GM13976 (cell line): ENCODE results near the gene TEX44.

Experiments used
- DNase-seq: peaks from one replicate; pipeline ENCODE4 v3.0.0; 2012; ENCODE audit warnings: low spot score
- in situ Hi-C: fragments of 300-500 bp; cut with MboI; formaldehyde crosslinking; loops from one replicate; pipeline ENCODE4 v1.12.0; 2022; ENCODE audit warnings: low sequenced_read_pairs, mixed read lengths, inconsistent platforms; ENCODE audit not compliant: unreplicated experiment
- TF ChIP-seq, protein P1 (sequence below): IDR thresholded peaks from 2 replicates; pipeline ENCODE4 v1.5.1; 2012; ENCODE audit warnings: borderline replicate concordance, mild to moderate bottlenecking; ENCODE audit not compliant: insufficient read depth; ENCODE audit errors: extremely low read depth, missing control alignments, control extremely low read depth

The TEX44 gene

DNA sequence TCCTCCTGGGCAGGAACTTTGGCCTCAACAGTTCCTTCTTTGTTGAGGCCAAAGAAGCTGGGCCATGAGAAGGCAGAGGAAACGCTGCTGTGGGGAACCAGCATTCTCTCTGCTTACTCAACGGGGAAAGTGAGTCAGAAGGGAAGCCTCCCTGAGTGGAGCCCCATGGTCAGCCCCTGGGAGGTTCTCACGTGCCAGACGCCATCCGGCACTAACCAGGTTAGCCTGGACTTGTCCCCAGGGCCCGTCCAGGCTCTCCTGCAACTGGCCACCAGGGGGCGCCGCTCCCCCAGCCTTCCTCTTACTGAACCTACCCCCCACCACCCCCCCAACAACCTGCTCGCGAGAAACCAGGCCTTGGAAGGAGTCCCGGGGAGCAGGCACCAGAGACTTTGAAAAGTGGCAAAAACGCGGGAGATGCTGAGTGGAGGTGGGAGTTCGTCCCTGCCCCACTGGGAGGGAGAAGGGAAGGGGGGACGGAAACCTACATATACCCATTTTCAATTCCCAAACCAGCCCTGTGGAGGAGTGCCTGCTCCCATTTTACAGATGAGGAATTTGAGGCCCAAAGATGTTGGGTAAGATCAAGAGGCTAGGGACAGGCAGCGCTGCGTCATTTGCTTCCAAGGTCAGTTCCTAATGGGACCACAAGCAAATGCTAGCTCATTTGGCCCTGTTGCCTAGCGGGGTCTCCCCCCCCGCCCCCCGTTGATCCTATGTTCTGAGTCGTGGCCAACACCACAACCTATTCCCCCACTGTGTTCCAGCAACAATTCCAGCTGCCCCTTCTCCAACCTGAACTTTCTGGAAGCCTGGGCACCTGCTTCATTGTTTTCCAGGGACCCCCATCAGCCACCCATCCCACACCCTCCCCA is 20.0 kb downstream of the TEX44 start:
- in situ Hi-C loops: loop anchor here (10.0 kb wide), 2 partner anchors 62 to 92 kb away; partner anchors contain the start of gene PTMA
- peak; percentile 92 for DNase-seq
- TF ChIP-seq, protein P1, sequence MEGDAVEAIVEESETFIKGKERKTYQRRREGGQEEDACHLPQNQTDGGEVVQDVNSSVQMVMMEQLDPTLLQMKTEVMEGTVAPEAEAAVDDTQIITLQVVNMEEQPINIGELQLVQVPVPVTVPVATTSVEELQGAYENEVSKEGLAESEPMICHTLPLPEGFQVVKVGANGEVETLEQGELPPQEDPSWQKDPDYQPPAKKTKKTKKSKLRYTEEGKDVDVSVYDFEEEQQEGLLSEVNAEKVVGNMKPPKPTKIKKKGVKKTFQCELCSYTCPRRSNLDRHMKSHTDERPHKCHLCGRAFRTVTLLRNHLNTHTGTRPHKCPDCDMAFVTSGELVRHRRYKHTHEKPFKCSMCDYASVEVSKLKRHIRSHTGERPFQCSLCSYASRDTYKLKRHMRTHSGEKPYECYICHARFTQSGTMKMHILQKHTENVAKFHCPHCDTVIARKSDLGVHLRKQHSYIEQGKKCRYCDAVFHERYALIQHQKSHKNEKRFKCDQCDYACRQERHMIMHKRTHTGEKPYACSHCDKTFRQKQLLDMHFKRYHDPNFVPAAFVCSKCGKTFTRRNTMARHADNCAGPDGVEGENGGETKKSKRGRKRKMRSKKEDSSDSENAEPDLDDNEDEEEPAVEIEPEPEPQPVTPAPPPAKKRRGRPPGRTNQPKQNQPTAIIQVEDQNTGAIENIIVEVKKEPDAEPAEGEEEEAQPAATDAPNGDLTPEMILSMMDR: peak; percentile 80

DNA sequence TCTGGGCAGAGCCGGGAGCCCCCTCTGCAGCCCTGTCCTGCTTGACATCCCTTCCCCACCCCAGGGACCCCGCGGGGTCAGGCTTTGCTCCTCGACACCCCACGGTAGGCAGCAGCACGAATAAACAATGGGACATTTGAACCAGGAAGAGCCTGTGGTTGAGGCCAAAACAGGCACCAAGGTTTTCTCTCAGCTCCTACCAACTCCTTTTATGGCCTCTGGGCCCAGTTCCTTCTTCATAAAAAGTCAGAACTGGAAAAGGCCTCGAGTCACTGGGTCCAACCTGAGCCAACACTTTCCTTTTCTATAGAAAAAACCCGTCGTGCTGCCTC is 20.6 kb downstream of the TEX44 start:
- TF ChIP-seq, protein P1: no peak
- no peak for DNase-seq
- in situ Hi-C loops: loop anchor here (10.0 kb wide), 2 partner anchors 62 to 92 kb away; partner anchors contain the start of gene PTMA

DNA sequence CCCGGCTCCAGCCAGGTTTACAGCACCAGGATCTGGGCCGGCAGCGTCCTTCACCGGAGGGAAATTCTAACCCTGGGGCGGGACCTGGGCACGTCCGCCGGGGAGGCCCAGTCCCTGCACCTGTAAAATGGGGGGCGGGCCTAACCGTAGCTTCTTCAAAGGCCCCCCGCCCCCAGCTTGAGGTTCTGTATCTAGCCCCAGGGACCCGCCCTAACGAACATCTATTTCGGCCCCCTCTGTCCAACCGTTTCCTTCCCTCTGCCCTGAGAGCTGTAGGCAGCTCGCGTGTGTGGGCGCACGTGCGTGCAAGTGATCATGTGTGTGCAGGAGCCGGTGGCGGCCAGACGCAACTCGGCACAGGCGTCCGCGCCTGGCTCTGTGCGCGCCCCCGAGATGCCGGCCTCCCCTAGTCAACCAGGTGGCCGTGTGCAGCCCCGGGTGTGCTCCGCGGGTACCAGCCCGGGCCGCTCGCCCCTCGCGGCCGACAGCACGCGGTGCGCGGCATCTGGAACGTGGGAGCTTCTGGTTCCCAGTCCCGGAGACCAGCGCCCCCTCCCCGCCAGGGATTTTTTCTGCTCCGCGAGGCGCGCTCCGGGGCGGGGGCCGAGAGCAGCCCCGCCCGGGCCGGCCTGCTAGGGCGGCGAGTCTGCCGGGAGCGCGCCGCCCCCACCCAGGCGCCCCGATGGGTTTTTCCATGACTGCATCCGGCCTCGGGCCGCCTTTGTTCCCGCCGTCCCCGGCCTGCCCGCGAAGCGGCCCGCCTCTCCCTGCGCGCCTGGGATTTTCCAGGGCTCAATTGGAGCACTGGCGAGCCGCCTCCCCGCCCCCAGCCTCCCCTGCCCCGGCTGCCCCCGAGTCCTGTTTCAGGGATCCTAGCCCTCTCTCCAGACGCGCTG is 21.2 kb downstream of the TEX44 start:
- peak; percentile 94 for DNase-seq
- in situ Hi-C loops: loop anchor here (10.0 kb wide), 2 partner anchors 61 to 91 kb away; partner anchors contain the start of gene PTMA
- TF ChIP-seq, protein P1: peak; percentile 14

DNA sequence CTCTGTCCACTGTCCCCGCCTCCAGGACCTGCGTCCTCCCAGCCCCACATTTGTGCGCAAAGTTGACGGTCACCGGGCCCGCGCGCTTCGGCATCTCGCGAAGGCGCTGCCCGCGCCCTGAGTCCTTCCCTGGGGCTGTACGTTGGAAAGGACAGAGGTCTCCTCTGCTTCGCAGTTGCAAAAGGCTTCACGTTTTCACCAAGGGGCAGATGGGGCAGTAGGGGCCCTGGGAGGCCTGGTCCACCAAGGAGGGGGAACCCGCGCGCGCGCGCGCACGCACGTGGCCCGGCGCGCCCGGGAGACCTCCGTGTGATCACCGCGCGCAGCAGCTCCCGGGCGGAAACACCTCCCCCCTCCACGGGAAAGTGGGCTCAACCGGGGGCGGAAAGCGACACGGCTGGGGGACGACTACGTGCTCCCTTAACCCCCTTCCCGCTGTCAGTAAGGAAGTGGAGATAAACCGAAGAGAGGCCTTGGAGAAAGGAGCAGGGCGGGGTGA is 21.9 kb downstream of the TEX44 start:
- TF ChIP-seq, protein P1: no peak
- peak; percentile 69 for DNase-seq
- in situ Hi-C loops: loop anchor here (10.0 kb wide), 2 partner anchors 60 to 90 kb away; partner anchors contain the start of gene PTMA

DNA sequence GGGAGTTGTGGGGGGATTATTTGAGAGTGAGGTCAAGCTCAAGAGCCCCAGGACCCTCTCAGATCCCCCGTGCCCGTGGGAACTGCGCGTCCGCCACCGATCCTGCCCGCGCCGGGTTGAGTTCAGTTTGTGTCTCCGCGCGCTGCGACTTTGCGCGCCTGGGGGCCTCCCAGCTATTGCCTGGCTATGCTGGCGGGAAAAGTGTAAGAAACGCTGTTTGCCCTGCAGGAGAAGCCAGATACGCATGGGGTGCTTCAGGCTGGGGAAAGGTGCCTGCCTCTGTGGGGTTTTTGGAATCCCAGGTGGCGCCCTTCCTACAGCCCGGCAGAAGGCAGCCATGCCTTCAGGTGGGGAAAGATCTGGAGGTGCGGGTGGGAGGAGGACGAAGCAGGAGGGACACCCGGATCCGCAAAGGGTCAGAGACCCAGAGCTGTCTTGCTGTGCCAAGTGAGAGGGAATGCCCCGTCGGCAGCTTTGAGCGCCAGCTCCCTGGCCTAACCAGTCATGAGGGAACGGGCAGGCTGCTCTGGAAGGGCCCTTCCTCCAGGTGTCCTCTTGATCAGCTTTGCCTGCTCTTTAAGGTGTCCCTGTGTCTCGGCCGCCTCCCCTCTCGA is 22.5 kb downstream of the TEX44 start:
- in situ Hi-C loops: loop anchor here (10.0 kb wide), 2 partner anchors 60 to 90 kb away; partner anchors contain the start of gene PTMA
- TF ChIP-seq, protein P1: no peak
- peak; percentile 55 for DNase-seq
